H1 (cell line): Measurements from ENCODE around the gene KIF26B. TPM values are rescaled to one million over a fixed set of nuclear protein-coding genes. Genes with fewer than 3 reads are reported as not detected.

Experiments
- CTCF ChIA-PET: fragments of 300-600 bp; sonication (Branson Sonifier 250); formaldehyde crosslinking; loops from one replicate; lab custom pipeline; 2021; ENCODE audit not compliant: partially characterized antibody; lab: Charles Lee
- POLR2A ChIA-PET: fragments of 300-600 bp; sonication (Branson Sonifier 250); formaldehyde crosslinking; loops from one replicate; lab custom pipeline; 2021; ENCODE audit warnings: inconsistent platforms; ENCODE audit not compliant: partially characterized antibody; lab: Charles Lee
- DNase-seq, 2 experiments: peaks; one replicate each; pipeline versions ENCODE4 v3.0.0 to v3.0.0-alpha.2; 2010 to 2022; ENCODE audit warnings: low spot score in 2 of 2, low read depth in 1 of 2, mixed read lengths in 1 of 2
- FAIRE-seq: peaks from 2 replicates; lab custom pipeline; 2011; peaks lifted over from hg19 to GRCh38; lab: Jason Lieb, UNC
- H2AFZ ChIP-seq: 2 replicates; pipeline ENCODE4 v1.8.1; 2012; ENCODE audit warnings: low read length, inconsistent platforms
- H2AK5ac ChIP-seq: 2 replicates; pipeline ENCODE4 v1.6.1; 2013; ENCODE audit warnings: low read depth, low read length
- H2BK120ac ChIP-seq: replicated peaks from 2 replicates; pipeline ENCODE3; 2013; ENCODE audit warnings: low read depth, low read length, inconsistent platforms
- H2BK12ac ChIP-seq: 2 replicates; pipeline ENCODE4 v1.6.1; 2013; ENCODE audit warnings: low read depth, low read length
- H2BK15ac ChIP-seq: 2 replicates; pipeline ENCODE4 v1.6.1; 2013; ENCODE audit warnings: low read length
- H2BK20ac ChIP-seq: 2 replicates; pipeline ENCODE4 v1.6.1; 2013; ENCODE audit warnings: low read length
- H2BK5ac ChIP-seq: 2 replicates; pipeline ENCODE4 v1.6.1; 2013; ENCODE audit warnings: low read depth, low read length
- H3K14ac ChIP-seq: 2 replicates; pipeline ENCODE4 v1.6.1; 2013; ENCODE audit warnings: inconsistent platforms; ENCODE audit not compliant: insufficient read length
- H3K18ac ChIP-seq: 2 replicates; pipeline ENCODE4 v1.6.1; 2013; ENCODE audit warnings: low read length; ENCODE audit errors: extremely low read depth
- H3K23ac ChIP-seq: 2 replicates; pipeline ENCODE4 v1.6.1; 2013; ENCODE audit warnings: inconsistent platforms; ENCODE audit not compliant: insufficient read length
- H3K23me2 ChIP-seq: 2 replicates; pipeline ENCODE4 v1.6.1; 2013; ENCODE audit warnings: low read depth, low read length
- H3K27ac ChIP-seq: 2 replicates; pipeline ENCODE4 v1.6.1; 2011; ENCODE audit warnings: low read depth, low read length, inconsistent platforms
- H3K27me3 ChIP-seq, 4 experiments: replicated peaks in 1 of 4; 1 replicate in 1 of 4; 2 replicates in 3 of 4; pipeline versions ENCODE4 v1.6.1 to v1.8.1; 2011 to 2013; ENCODE audit warnings: low read length in 3 of 4, mild to moderate bottlenecking in 3 of 4, inconsistent platforms in 2 of 4, mixed read lengths in 2 of 4, moderate library complexity in 1 of 4; ENCODE audit not compliant: control insufficient read depth in 3 of 4, insufficient read depth in 3 of 4; ENCODE audit errors: extremely low read depth in 1 of 4
- H3K36me3 ChIP-seq, 4 experiments: 2 replicates each; pipeline versions ENCODE4 v1.6.1 to v1.8.1; 2011 to 2013; ENCODE audit warnings: mild to moderate bottlenecking in 4 of 4, low read length in 3 of 4, moderate library complexity in 2 of 4, control low read depth in 1 of 4, inconsistent platforms in 1 of 4; ENCODE audit not compliant: insufficient read depth in 4 of 4, control insufficient read depth in 2 of 4
- H3K4ac ChIP-seq: replicated peaks from 2 replicates; pipeline ENCODE3; 2013; ENCODE audit warnings: low read length, low read depth, mixed read lengths, inconsistent platforms; ENCODE audit not compliant: insufficient read length
- H3K4me1 ChIP-seq, 4 experiments: replicated peaks in 1 of 4; 1 replicate in 1 of 4; 2 replicates in 3 of 4; pipeline versions ENCODE4 v1.6.1 to v1.8.1; 2011 to 2013; ENCODE audit warnings: low read length in 3 of 4, inconsistent platforms in 2 of 4, mixed read lengths in 1 of 4; ENCODE audit not compliant: insufficient read depth in 4 of 4, control insufficient read depth in 3 of 4
- H3K4me2 ChIP-seq, 2 experiments: 2 replicates each; pipeline versions ENCODE4 v1.6.1 to v1.8.1; 2011 to 2013; ENCODE audit warnings: low read depth in 2 of 2, low read length in 2 of 2, control low read depth in 1 of 2, inconsistent platforms in 1 of 2, mild to moderate bottlenecking in 1 of 2; ENCODE audit not compliant: insufficient read depth in 1 of 2
- H3K4me3 ChIP-seq, 4 experiments: fragments of 200-600, 300-600 bp in 1 of 4; sonication (generic), shearing (Covaris generic), sonication (Bioruptor Twin) in 1 of 4; 2 replicates each; pipeline versions ENCODE4 v1.5.1 to v1.8.1; 2011 to 2016; ENCODE audit warnings: low read length in 4 of 4, low read depth in 3 of 4, control low read depth in 2 of 4, inconsistent platforms in 2 of 4, mild to moderate bottlenecking in 2 of 4, mixed read lengths in 1 of 4, moderate library complexity in 1 of 4; ENCODE audit not compliant: insufficient read depth in 2 of 4; ENCODE audit errors: extremely low read depth in 1 of 4
- H3K56ac ChIP-seq: replicated peaks from 2 replicates; pipeline ENCODE3; 2013; ENCODE audit warnings: low read depth, mild to moderate bottlenecking, mixed read lengths, low read length, inconsistent platforms; ENCODE audit not compliant: insufficient read length
- H3K79me1 ChIP-seq: 2 replicates; pipeline ENCODE4 v1.6.1; 2013; ENCODE audit warnings: low read depth, low read length, control low read depth
- H3K79me2 ChIP-seq, 2 experiments: 2 replicates each; pipeline versions ENCODE4 v1.6.1 to v1.8.1; 2012 to 2013; ENCODE audit warnings: low read length in 2 of 2, mild to moderate bottlenecking in 2 of 2, inconsistent platforms in 1 of 2; ENCODE audit not compliant: insufficient read depth in 2 of 2, control insufficient read depth in 1 of 2
- H3K9ac ChIP-seq, 4 experiments: replicated peaks in 1 of 4; 1 replicate in 1 of 4; 2 replicates in 3 of 4; pipeline versions ENCODE4 v1.6.1 to v1.8.1; 2011 to 2013; ENCODE audit warnings: low read depth in 3 of 4, low read length in 3 of 4, control low read depth in 2 of 4, mild to moderate bottlenecking in 2 of 4, moderate library complexity in 2 of 4, inconsistent platforms in 1 of 4; ENCODE audit errors: extremely low read depth in 1 of 4
- H3K9me3 ChIP-seq, 2 experiments: 2 replicates each; pipeline versions ENCODE4 v1.6.1 to v1.8.1; 2012 to 2013; ENCODE audit warnings: mild to moderate bottlenecking in 2 of 2, moderate library complexity in 2 of 2, control low read depth in 1 of 2, inconsistent platforms in 1 of 2, low read depth in 1 of 2, low read length in 1 of 2, mixed read lengths in 1 of 2; ENCODE audit not compliant: insufficient read depth in 2 of 2
- H4K20me1 ChIP-seq, 2 experiments: replicated peaks in 1 of 2; 2 replicates each; pipeline versions ENCODE3 to v1.8.1; 2011 to 2013; ENCODE audit warnings: inconsistent platforms in 2 of 2, low read length in 2 of 2, mild to moderate bottlenecking in 1 of 2; ENCODE audit not compliant: insufficient read depth in 2 of 2, control insufficient read depth in 1 of 2
- H4K5ac ChIP-seq: 2 replicates; pipeline ENCODE4 v1.6.1; 2013; ENCODE audit warnings: low read length, low read depth, mixed read lengths, inconsistent platforms; ENCODE audit not compliant: insufficient read length
- H4K8ac ChIP-seq: 2 replicates; pipeline ENCODE4 v1.8.0; 2013; ENCODE audit warnings: mild to moderate bottlenecking, moderate library complexity, low read length, inconsistent platforms; ENCODE audit not compliant: insufficient read depth; ENCODE audit errors: extremely low read depth
- H4K91ac ChIP-seq: replicated peaks from 2 replicates; pipeline ENCODE3; 2013; ENCODE audit warnings: low read length, mixed read lengths, inconsistent platforms; ENCODE audit not compliant: insufficient read length
- BRCA1 ChIP-seq: IDR thresholded peaks from 2 replicates; pipeline ENCODE4 v1.6.1; 2012; ENCODE audit warnings: low read depth, low read length, improper control_type of control experiment
- CBX5 ChIP-seq: fragments of 300-800, 300-1000 bp; sonication (generic); IDR thresholded peaks from 2 replicates; pipeline ENCODE4 v1.7.1; 2016; ENCODE audit warnings: antibody characterized with exemption, low read length, low read depth
- EZH2 ChIP-seq: fragments of 200-600 bp; sonication (generic); IDR thresholded peaks from 2 replicates; pipeline ENCODE4 v1.7.1; 2012; ENCODE audit warnings: low read depth, mild to moderate bottlenecking, moderate library complexity, low read length, inconsistent platforms; ENCODE audit not compliant: severe bottlenecking
- GTF2F1 ChIP-seq: IDR thresholded peaks from 2 replicates; pipeline ENCODE4 v1.6.1; 2012; ENCODE audit warnings: low read depth, low read length, improper control_type of control experiment, borderline replicate concordance
- KDM5A ChIP-seq: fragments of 200-600 bp; IDR thresholded peaks from 2 replicates; pipeline ENCODE4 v1.7.1; 2012; ENCODE audit warnings: mild to moderate bottlenecking, low read length, inconsistent platforms, mixed read lengths
- MAX ChIP-seq: IDR thresholded peaks from 2 replicates; pipeline ENCODE4 v1.6.1; 2012; ENCODE audit warnings: inconsistent platforms
- POLR2A ChIP-seq, 2 experiments: IDR thresholded peaks; 1 replicate in 1 of 2; 2 replicates in 1 of 2; pipeline ENCODE4 v1.6.1; 2011; ENCODE audit warnings: low read depth in 2 of 2, low read length in 2 of 2, mild to moderate bottlenecking in 2 of 2; ENCODE audit errors: control extremely low read depth in 1 of 2
- SIN3A ChIP-seq, 2 experiments: IDR thresholded peaks in 1 of 2; conservative IDR thresholded peaks in 1 of 2; 2 replicates each; pipeline ENCODE4 v1.6.1; 2011 to 2012; ENCODE audit warnings: low read length in 2 of 2, improper control_type of control experiment in 1 of 2, low read depth in 1 of 2, mild to moderate bottlenecking in 1 of 2
- SIRT6 ChIP-seq: IDR thresholded peaks from one replicate; pipeline ENCODE4 v1.7.1; 2012; ENCODE audit warnings: low read length, inconsistent platforms
- WGBS, 2 experiments: shearing (Covaris generic) in 1 of 2; methylation state at CpG; one replicate each; pipeline versions ENCODE4 v1.1.6 to v1.1.7; 2013 to 2015; ENCODE audit warnings: low lambda C conversion rate in 2 of 2, mixed read lengths in 2 of 2, inconsistent platforms in 1 of 2, low coverage in 1 of 2, missing lambda C conversion rate in 1 of 2; ENCODE audit not compliant: insufficient replicate concordance in 2 of 2, insufficient coverage in 1 of 2, insufficient read length in 1 of 2; ENCODE audit errors: extremely low coverage in 1 of 2, missing lambda C conversion rate in 1 of 2; 5-methylcytosine and 5-hydroxymethylcytosine counted together
- polyA plus RNA-seq, 7 experiments: library from polyadenylated mRNA; depleted of rRNA in 3 of 7; stranded (reverse) in 5 of 7; unstranded in 2 of 7; fragments of >200 nt in 5 of 7; fragments of 200-250 nt in 2 of 7; gene quantifications; 1 replicate in 5 of 7; 2 replicates in 1 of 7; 4 replicates in 1 of 7; pipeline versions ENCODE4 v1.2.1 to v1.2.3, GENCODE V29; 2011 to 2013; ENCODE audit warnings: missing spikeins in 2 of 7, mixed read lengths in 2 of 7
- total RNA-seq: library from RNA; stranded (reverse); fragmentation: NEBNext Ultra II Directional; extraction: Animal tissue kit (Norgen Biotek cat#: 25700); gene quantifications from 2 replicates; pipeline ENCODE4 v1.2.1, GENCODE V29; 2021

Gene KIF26B
- total and polyA plus RNA-seq, 2 of the 8 experiments (the other 6 are each of a cell fraction or from before 2014, with no cell fraction given), result 0.06 to 0.28 TPM

- H4K5ac ChIP-seq, result no peak overlapping the region
- no peak for DNase-seq
Observed at GRCh38 chr1:245383396-245384330, 228.9 kb downstream of the KIF26B start.

More at GRCh38 chr1:245383396-245384330, 228.9 kb downstream of the KIF26B start:
- Histone ChIP-seq H4K8ac (no peak overlapping the region), H3K4me3 (no peak overlapping the region), H2BK5ac (no peak overlapping the region), H2BK12ac (no peak overlapping the region), H4K20me1 (no peaks in the 10 kb centered on the region), H3K9me3 (no peaks in the 10 kb centered on the region), H3K14ac (no peak overlapping the region), H3K27me3 (no peaks in the 10 kb centered on the region), H3K36me3 (no peaks in the 10 kb centered on the region), H3K79me2 (no peaks in the 10 kb centered on the region), H2AK5ac (no peak overlapping the region), H3K79me1 (no peaks in the 10 kb centered on the region), H3K4ac (no peak overlapping the region), H3K23me2 (no peaks in the 10 kb centered on the region), H3K4me2 (no peak overlapping the region), H3K18ac (no peak overlapping the region), H3K23ac (no peak overlapping the region), H3K56ac (no peak overlapping the region), H2BK120ac (no peak overlapping the region), H2BK20ac (no peak overlapping the region), H3K9ac (no peak overlapping the region), H2AFZ (no peak overlapping the region), H2BK15ac (no peak overlapping the region), H4K91ac (no peak overlapping the region), H3K4me1 (peaks cover 2% of the 10 kb centered on the region in 4 experiments), H3K27ac (no peak overlapping the region)
- TF ChIP-seq SIRT6 (no peak), GTF2F1 (no peak), SIN3A (conservative IDR thresholded peaks at IDR 0.05 in 1 of 2, IDR thresholded peaks at IDR 0.05 in 1 of 2; ENCODE audit: low read depth in 1 of 2, low read length in 2 of 2) (no peak), KDM5A (no peak), MAX (no peak), EZH2 (no peak), POLR2A (IDR thresholded peaks at IDR 0.05; ENCODE audit: control extremely low read depth in 1 of 2, low read depth in 2 of 2, low read length in 2 of 2) (no peak), BRCA1 (no peak), CBX5 (no peak)
- FAIRE-seq, result no peak
- POLR2A ChIA-PET, result no interaction called here
- CTCF ChIA-PET, result interaction anchor here (0.7 to 4.8 kb wide), 6 partner anchors 36 to 234 kb away, joined by 3 to 33 read pairs (median 4); no protein-coding TSS in a partner anchor
- 88% methylated on average over 13 of the region's 13 CpGs; no CpG with 5 or more reads in 1 of the 2 experiments for WGBS, 2 experiments
